Neural cell (in vitro differentiated cells): Measurements from ENCODE around the gene FXYD1. TPM values are rescaled to one million over a fixed set of nuclear protein-coding genes. Genes with fewer than 3 reads are reported as not detected.

Source experiments
- H2AFZ ChIP-seq: fragments of 200-600, 300-800 bp; sonication (generic), shearing (Covaris generic); 2 replicates; pipeline ENCODE4 v1.6.0; 2014; ENCODE audit warnings: low read depth, mild to moderate bottlenecking, antibody characterized with exemption, low read length, moderate library complexity
- H3F3A ChIP-seq: fragments of 200-600 bp; shearing (Covaris generic); 2 replicates; pipeline ENCODE4 v1.6.1; 2016; ENCODE audit warnings: mild to moderate bottlenecking, moderate library complexity, mixed read lengths, antibody characterized with exemption, low read length; ENCODE audit not compliant: insufficient read depth, poor library complexity, severe bottlenecking
- H3K27ac ChIP-seq: fragments of 200-600, 300-800 bp; sonication (generic), shearing (Covaris generic); 2 replicates; pipeline ENCODE4 v1.5.1; 2014; ENCODE audit warnings: mild to moderate bottlenecking, low read length, moderate library complexity
- H3K27me3 ChIP-seq: fragments of 300-800, 200-600 bp; sonication (generic), shearing (Covaris generic); 2 replicates; pipeline ENCODE4 v1.6.0; 2014; ENCODE audit warnings: mild to moderate bottlenecking, low read depth, low read length, moderate library complexity; ENCODE audit not compliant: insufficient read depth
- H3K36me3 ChIP-seq: fragments of 300-800, 200-600 bp; sonication (generic), shearing (Covaris generic); 2 replicates; pipeline ENCODE4 v1.5.1; 2014; ENCODE audit warnings: mild to moderate bottlenecking, antibody characterized with exemption, low read length, moderate library complexity; ENCODE audit not compliant: insufficient read depth
- H3K4me2 ChIP-seq: fragments of 300-800, 200-600 bp; sonication (generic), shearing (Covaris generic); 2 replicates; pipeline ENCODE4 v1.6.0; 2014; ENCODE audit warnings: mild to moderate bottlenecking, low read length
- H3K4me3 ChIP-seq: fragments of 300-800, 200-600 bp; sonication (generic), shearing (Covaris generic); 2 replicates; pipeline ENCODE4 v1.5.1; 2014; ENCODE audit warnings: mild to moderate bottlenecking, low read length, moderate library complexity
- H3K79me2 ChIP-seq: fragments of 200-600 bp; shearing (Covaris generic); replicated peaks from 2 replicates; pipeline ENCODE4 v1.6.0; 2014; ENCODE audit warnings: mild to moderate bottlenecking, low read length, moderate library complexity; ENCODE audit not compliant: insufficient read depth
- H3K9ac ChIP-seq: fragments of 300-800, 200-600 bp; sonication (generic), shearing (Covaris generic); 2 replicates; pipeline ENCODE4 v1.6.1; 2016; ENCODE audit warnings: mild to moderate bottlenecking, low read length, mixed read lengths
- H3K9me2 ChIP-seq: fragments of 200-600 bp; shearing (Covaris generic); 2 replicates; pipeline ENCODE4 v1.6.1; 2016; ENCODE audit warnings: mild to moderate bottlenecking, low read length, mixed read lengths; ENCODE audit not compliant: insufficient read depth
- H3K9me3 ChIP-seq: fragments of 200-600, 300-800 bp; sonication (generic), shearing (Covaris generic); 2 replicates; pipeline ENCODE4 v1.6.1; 2016; ENCODE audit warnings: mild to moderate bottlenecking, mixed run types, low read length, moderate library complexity, mixed read lengths
- H4K20me1 ChIP-seq: fragments of 200-600 bp; shearing (Covaris generic); 2 replicates; pipeline ENCODE4 v1.6.1; 2016; ENCODE audit warnings: mild to moderate bottlenecking, mixed run types; ENCODE audit not compliant: insufficient read depth
- CTCF ChIP-seq: fragments of 450-650 bp; IDR thresholded peaks from 2 replicates; pipeline ENCODE4 v1.5.1; 2014; ENCODE audit warnings: antibody characterized with exemption, mild to moderate bottlenecking, moderate library complexity; ENCODE audit not compliant: poor library complexity, severe bottlenecking
- EP300 ChIP-seq: fragments of 450-650 bp; conservative IDR thresholded peaks from 2 replicates; pipeline ENCODE4 v1.6.1; 2014; ENCODE audit warnings: antibody characterized with exemption, mild to moderate bottlenecking, moderate library complexity; ENCODE audit not compliant: poor library complexity, severe bottlenecking
- EZH2 ChIP-seq: fragments of 200-600, 300-800 bp; shearing (Covaris generic), sonication (generic); IDR thresholded peaks from 2 replicates; pipeline ENCODE4 v1.6.1; 2014; ENCODE audit warnings: antibody characterized with exemption, low read length, borderline replicate concordance, mild to moderate bottlenecking; ENCODE audit not compliant: insufficient read depth, poor library complexity, severe bottlenecking
- MXI1 ChIP-seq: fragments of 450-650 bp; conservative IDR thresholded peaks from 2 replicates; pipeline ENCODE4 v1.6.1; 2014; ENCODE audit warnings: antibody characterized with exemption, mild to moderate bottlenecking; ENCODE audit not compliant: poor library complexity, severe bottlenecking
- POLR2AphosphoS5 ChIP-seq: IDR thresholded peaks from 2 replicates; pipeline ENCODE4 v1.6.1; 2012
- RAD21 ChIP-seq: fragments of 450-650 bp; conservative IDR thresholded peaks from 2 replicates; pipeline ENCODE4 v1.6.1; 2014; ENCODE audit warnings: antibody characterized with exemption, mild to moderate bottlenecking, moderate library complexity
- REST ChIP-seq: IDR thresholded peaks from 2 replicates; pipeline ENCODE4 v1.6.1; 2012; ENCODE audit warnings: borderline replicate concordance
- SMC3 ChIP-seq: fragments of 450-650 bp; conservative IDR thresholded peaks from 2 replicates; pipeline ENCODE4 v1.6.1; 2014; ENCODE audit warnings: antibody characterized with exemption, mild to moderate bottlenecking, moderate library complexity; ENCODE audit not compliant: poor library complexity
- TAF1 ChIP-seq: IDR thresholded peaks from 2 replicates; pipeline ENCODE4 v1.6.1; 2012; ENCODE audit warnings: low read depth
- polyA plus RNA-seq: library from polyadenylated mRNA; depleted of rRNA; stranded (reverse); fragments of >200 nt; gene quantifications from 2 replicates; pipeline ENCODE4 v1.2.3, GENCODE V29; 2014

FXYD1 gene
- polyA plus RNA-seq, 1 donor from 2014 or later, result not detected

GRCh38 chr19:35118268-35119020, 20.2 kb upstream of the FXYD1 start:
- no peak overlapping the region for H2AFZ ChIP-seq
- H3K27ac ChIP-seq, result no peak overlapping the region
- no peak overlapping the region for H3K9ac ChIP-seq

GRCh38 chr19:35119091-35119490, 19.5 kb upstream of the FXYD1 start:
- Histone ChIP-seq H3K9me3 (no peaks in the 10 kb centered on the region), H3K9ac (no peak overlapping the region), H4K20me1 (no peaks in the 10 kb centered on the region), H2AFZ (no peak overlapping the region), H3K27me3 (no peaks in the 10 kb centered on the region), H3K36me3 (no peaks in the 10 kb centered on the region), H3K9me2 (no peaks in the 10 kb centered on the region), H3K4me3 (no peak overlapping the region), H3K27ac (no peak overlapping the region), H3F3A (no peaks in the 10 kb centered on the region), H3K4me2 (no peak overlapping the region), H3K79me2 (no peaks in the 10 kb centered on the region)
- TF ChIP-seq EP300 (no peak), TAF1 (no peak), EZH2 (no peak)

More at GRCh38 chr19:35118268-35119020, 20.2 kb upstream of the FXYD1 start:
- H3K27me3 ChIP-seq, result no peaks in the 10 kb centered on the region
- H3K4me2 ChIP-seq, result no peak overlapping the region
- no peak for TF ChIP-seq EZH2
- no peak for TF ChIP-seq TAF1
- H3K9me2 ChIP-seq, result no peaks in the 10 kb centered on the region
- H3F3A ChIP-seq, result no peaks in the 10 kb centered on the region
- H3K4me3 ChIP-seq, result no peak overlapping the region
- H3K9me3 ChIP-seq, result no peaks in the 10 kb centered on the region
- H3K36me3 ChIP-seq, result no peaks in the 10 kb centered on the region
- no peaks in the 10 kb centered on the region for H4K20me1 ChIP-seq
- H3K79me2 ChIP-seq, result no peaks in the 10 kb centered on the region

- Histone ChIP-seq H3K4me3 (no peak overlapping the region), H3K27ac (no peak overlapping the region)
- TF ChIP-seq POLR2AphosphoS5 (no peak), CTCF (no peak), EP300 (no peak), RAD21 (no peak), MXI1 (no peak), REST (no peak), SMC3 (no peak), TAF1 (no peak), EZH2 (no peak)
These were observed 19.0 kb upstream of the FXYD1 start for GRCh38 chr19:35119578-35120155.

More at GRCh38 chr19:35119578-35120155, 19.0 kb upstream of the FXYD1 start:
- no peaks in the 10 kb centered on the region for H3F3A ChIP-seq
- H3K4me2 ChIP-seq, result no peak overlapping the region
- no peaks in the 10 kb centered on the region for H3K9me2 ChIP-seq
- H3K36me3 ChIP-seq, result no peaks in the 10 kb centered on the region
- no peak overlapping the region for H2AFZ ChIP-seq
- H3K27me3 ChIP-seq, result no peaks in the 10 kb centered on the region
- H3K9me3 ChIP-seq, result no peaks in the 10 kb centered on the region
- H4K20me1 ChIP-seq, result no peaks in the 10 kb centered on the region
- H3K9ac ChIP-seq, result no peak overlapping the region
- no peaks in the 10 kb centered on the region for H3K79me2 ChIP-seq
